Measurements from ENCODE around the gene FOXO1. TPM values are rescaled to one million over a fixed set of nuclear protein-coding genes. Genes with fewer than 3 reads are reported as not detected.
A peak's percentile ranks its signal among the peaks of the same experiment; 100 is the strongest.

Gene FOXO1
- total and polyA plus RNA-seq, 12 donors = 3.4 to 31.2 (median 15.8) TPM

- peaks cover 15 to 73% (median 67%) of the 10 kb centered on the region in 9 donors for H3K4me1 ChIP-seq
- TF ChIP-seq CTCF (IDR thresholded peaks at IDR 0.05) = no peak
- H3K27ac ChIP-seq = peak overlapping the region in 7 of 10 donors; percentile 25 to 70 (median 52)
- DNase-seq (no peak), ATAC-seq (peak in 6 of 8 donors; percentile 37 to 69 (median 48))
- intact Hi-C loops (cut with DNase I) = loop anchor here in 1 of 10 donors (2.0 kb wide), 1 partner anchor 25 kb away; no protein-coding TSS in a partner anchor
- peak overlapping the region in 4 of 10 donors; percentile 12 to 23 (median 20) for H3K4me3 ChIP-seq
- H3K9me3 ChIP-seq = no peaks in the 10 kb centered on the region
- no peaks in the 10 kb centered on the region for H3K27me3 ChIP-seq
- H3K36me3 ChIP-seq = no peaks in the 10 kb centered on the region
- WGBS, 2 donors = 16 to 18% methylated on average over 5 of the region's 5 CpGs
Observed at GRCh38 chr13:40637643-40638042, 28.8 kb downstream of the FOXO1 start.

GRCh38 chr13:40635315-40635995 lies 31.0 kb downstream of the FOXO1 start:
- Histone ChIP-seq H3K27me3 (no peaks in the 10 kb centered on the region), H3K4me3 (no peak overlapping the region), H3K27ac (no peak overlapping the region), H3K4me1 (peaks cover 15 to 69% (median 61%) of the 10 kb centered on the region in 9 donors), H3K9me3 (no peaks in the 10 kb centered on the region), H3K36me3 (peaks cover 0 to 3% (median 0%) of the 10 kb centered on the region in 9 donors)
- DNase-seq (no peak), ATAC-seq (peak in 1 of 8 donors; percentile 39)
- intact Hi-C loops (cut with DNase I) = no loop called here
- TF ChIP-seq CTCF (IDR thresholded peaks at IDR 0.05) = no peak
- WGBS, 2 donors = 67 to 70% methylated on average over 5 of the region's 5 CpGs

- 96% methylated on average over 3 of the region's 3 CpGs for WGBS, 2 donors
- intact Hi-C loops (cut with DNase I) = no loop called here
- Histone ChIP-seq H3K4me1 (peaks cover 3 to 50% (median 41%) of the 10 kb centered on the region in 9 donors), H3K27me3 (no peaks in the 10 kb centered on the region), H3K9me3 (no peaks in the 10 kb centered on the region), H3K36me3 (peaks cover 0 to 3% (median 0%) of the 10 kb centered on the region in 9 donors), H3K4me3 (no peak overlapping the region), H3K27ac (no peak overlapping the region)
- TF ChIP-seq CTCF (IDR thresholded peaks at IDR 0.05) = no peak
- ATAC-seq (no peak), DNase-seq (no peak)
Observed at GRCh38 chr13:40632915-40633314, 33.5 kb downstream of the FOXO1 start.

GRCh38 chr13:40631605-40632004 lies 34.8 kb downstream of the FOXO1 start:
- H3K36me3 ChIP-seq = peaks cover 0 to 12% (median 0%) of the 10 kb centered on the region in 9 donors
- H3K9me3 ChIP-seq = no peaks in the 10 kb centered on the region
- no peak for ATAC-seq
- DNase-seq = no peak
- no peak overlapping the region for H3K4me3 ChIP-seq
- no peaks in the 10 kb centered on the region for H3K27me3 ChIP-seq
- intact Hi-C loops (cut with DNase I) = no loop called here
- no peak for TF ChIP-seq CTCF (IDR thresholded peaks at IDR 0.05)
- 95 to 98% methylated on average over 4 of the region's 4 CpGs for WGBS, 2 donors
- H3K4me1 ChIP-seq = peaks cover 1 to 45% (median 30%) of the 10 kb centered on the region in 9 donors
- H3K27ac ChIP-seq = no peak overlapping the region

Data from heart right ventricle (tissue), 16 donors.